IMR-90 (cell line): ENCODE measurements around the gene STX8.

Source experiments
- CEBPB ChIP-seq: IDR thresholded peaks from 2 replicates; pipeline ENCODE4 v1.6.1; 2012; ENCODE audit warnings: low read depth, low read length, improper control_type of control experiment
- CTCF ChIP-seq: conservative IDR thresholded peaks from 2 replicates; pipeline ENCODE4 v1.5.1; 2012; ENCODE audit warnings: mild to moderate bottlenecking, low read depth, low read length, improper control_type of control experiment
- MAZ ChIP-seq: IDR thresholded peaks from 2 replicates; pipeline ENCODE4 v1.6.1; 2012; ENCODE audit warnings: low read depth, mild to moderate bottlenecking, low read length, improper control_type of control experiment, moderate library complexity, borderline replicate concordance
- POLR2A ChIP-seq: IDR thresholded peaks from 2 replicates; pipeline ENCODE4 v1.6.1; 2012; ENCODE audit warnings: mild to moderate bottlenecking, low read depth, low read length
- RAD21 ChIP-seq: IDR thresholded peaks from 2 replicates; pipeline ENCODE4 v1.6.1; 2012; ENCODE audit warnings: low read length, improper control_type of control experiment
- RFX5 ChIP-seq: IDR thresholded peaks from 2 replicates; pipeline ENCODE4 v1.8.0; 2012; ENCODE audit warnings: low read depth, mild to moderate bottlenecking, low read length, moderate library complexity
- USF2 ChIP-seq: fragments of 150-350 bp; IDR thresholded peaks from 2 replicates; pipeline ENCODE4 v1.6.1; 2017; ENCODE audit warnings: mild to moderate bottlenecking, antibody characterized with exemption, low read length, low read depth

- no peak for TF ChIP-seq POLR2A
- TF ChIP-seq RAD21: no peak
- no peak for TF ChIP-seq CTCF
- no peak for TF ChIP-seq RFX5
- TF ChIP-seq CEBPB: no peak
- no peak for TF ChIP-seq MAZ
- no peak for TF ChIP-seq USF2
These were observed 319.3 kb downstream of the STX8 start for GRCh38 chr17:9256361-9256750.
